ENCODE measurements around the gene DUSP28.

GRCh38 chr2:240586919-240587800, 27.0 kb downstream of the DUSP28 start:
- TF ChIP-seq EZH2phosphoT487 (IDR thresholded peaks at IDR 0.05; ENCODE audit: unreplicated experiment) (no peak), CTCF (conservative IDR thresholded peaks at IDR 0.05; ENCODE audit: low read depth in 2 of 2) (no peak)

Data from GM23338 (cell line).